HepG2 (cell line): ENCODE measurements around the gene CYB5R3. TPM values are rescaled to one million over a fixed set of nuclear protein-coding genes. Genes with fewer than 3 reads are reported as not detected.

Source experiments
- BRD4 ChIP-seq: sonication (generic); formaldehyde crosslinking; IDR thresholded peaks from 2 replicates; pipeline ENCODE4 v1.4.0; 2020; ENCODE audit warnings: missing genetic modification reagents
- CENPT ChIP-seq: sonication (generic); formaldehyde crosslinking; IDR thresholded peaks from 2 replicates; pipeline ENCODE4 v1.8.0; 2022; ENCODE audit warnings: low read depth, mild to moderate bottlenecking, moderate library complexity, missing genetic modification reagents
- CHD2 ChIP-seq: IDR thresholded peaks from 2 replicates; pipeline ENCODE4 v1.6.1; 2011; ENCODE audit warnings: low read depth, low read length, improper control_type of control experiment
- CREB1 ChIP-seq, 2 experiments: fragments of 450-650 bp in 1 of 2; IDR thresholded peaks; 2 replicates each; pipeline ENCODE4 v1.6.1; 2016 to 2017; ENCODE audit warnings: control low read depth in 1 of 2, mild to moderate bottlenecking in 1 of 2, missing compliant biosample characterization in 1 of 2, missing genetic modification characterization in 1 of 2
- HMG20B ChIP-seq: conservative IDR thresholded peaks from 2 replicates; pipeline ENCODE4 v1.6.1; 2016; ENCODE audit warnings: missing genetic modification reagents, missing compliant biosample characterization
- HOXD1 ChIP-seq: sonication (generic); formaldehyde crosslinking; IDR thresholded peaks from 2 replicates; pipeline ENCODE4 v1.5.0; 2020; ENCODE audit warnings: missing genetic modification reagents
- NR2C2 ChIP-seq: sonication (generic); formaldehyde crosslinking; IDR thresholded peaks from 2 replicates; pipeline ENCODE4 v1.4.0; 2020; ENCODE audit warnings: missing genetic modification reagents, mild to moderate bottlenecking, moderate library complexity, borderline replicate concordance
- PAF1 ChIP-seq: IDR thresholded peaks from 2 replicates; pipeline ENCODE4 v1.6.1; 2016; ENCODE audit warnings: missing genetic modification reagents, missing compliant biosample characterization
- PHF8 ChIP-seq: sonication (generic); formaldehyde crosslinking; IDR thresholded peaks from 2 replicates; pipeline ENCODE4 v1.5.0; 2020; ENCODE audit warnings: missing genetic modification reagents
- POLR2G ChIP-seq: fragments of 200-400 bp; formaldehyde crosslinking; IDR thresholded peaks from 2 replicates; pipeline ENCODE4 v1.6.1; 2018; ENCODE audit warnings: mild to moderate bottlenecking, low read depth, low read length, moderate library complexity
- STAT5B ChIP-seq: sonication (generic); formaldehyde crosslinking; IDR thresholded peaks from 2 replicates; pipeline ENCODE4 v1.4.0; 2020; ENCODE audit warnings: missing genetic modification reagents
- TRIM24 ChIP-seq: sonication (generic); formaldehyde crosslinking; IDR thresholded peaks from 2 replicates; pipeline ENCODE4 v1.8.0; 2022; ENCODE audit warnings: mild to moderate bottlenecking, missing genetic modification reagents
- ZFY ChIP-seq: sonication (generic); formaldehyde crosslinking; IDR thresholded peaks from 2 replicates; pipeline ENCODE4 v1.4.0; 2020; ENCODE audit warnings: missing genetic modification reagents
- ZNF331 ChIP-seq: sonication (generic); formaldehyde crosslinking; IDR thresholded peaks from 2 replicates; pipeline ENCODE4 v1.4.0; 2020; ENCODE audit warnings: missing genetic modification reagents
- ZNF558 ChIP-seq: sonication (generic); formaldehyde crosslinking; IDR thresholded peaks from 2 replicates; pipeline ENCODE4 v1.9.0; 2022; ENCODE audit warnings: mild to moderate bottlenecking, missing genetic modification reagents, borderline replicate concordance
- ZNF589 ChIP-seq: sonication (generic); formaldehyde crosslinking; conservative IDR thresholded peaks from 2 replicates; pipeline ENCODE4 v1.8.0; 2022; ENCODE audit warnings: mild to moderate bottlenecking, moderate library complexity, missing genetic modification reagents
- ZNF678 ChIP-seq: sonication (generic); formaldehyde crosslinking; IDR thresholded peaks from 2 replicates; pipeline ENCODE4 v1.4.0; 2020; ENCODE audit warnings: mild to moderate bottlenecking, missing genetic modification reagents
- ZSCAN29 ChIP-seq: sonication (generic); formaldehyde crosslinking; conservative IDR thresholded peaks from 2 replicates; pipeline ENCODE4 v1.4.0; 2020; ENCODE audit warnings: mild to moderate bottlenecking, missing genetic modification reagents
- polyA plus RNA-seq, 8 experiments: library from polyadenylated mRNA; depleted of rRNA in 3 of 8; stranded (reverse) in 7 of 8; unstranded in 1 of 8; fragments of >200 nt; fragmentation: Illumina TruSeq in 4 of 8; extraction: Trizol in 4 of 8; gene quantifications; 2 replicates each; pipeline versions ENCODE4 v1.2.1 to v1.2.3, GENCODE V29; 2011 to 2016; ENCODE audit warnings: low read depth in 4 of 8, missing spikeins in 1 of 8, mixed read lengths in 1 of 8; ENCODE audit not compliant: insufficient read depth in 1 of 8
- total RNA-seq, 5 experiments: library from RNA; depleted of rRNA; stranded (reverse); fragments of >200 nt; fragmentation: Illumina TruSeq; extraction: Trizol; gene quantifications; 2 replicates each; pipeline ENCODE4 v1.2.3, GENCODE V29; 2016; ENCODE audit warnings: low read depth in 1 of 5
- TF ChIP-seq, protein P1 (sequence below): sonication (generic); formaldehyde crosslinking; IDR thresholded peaks from 2 replicates; pipeline ENCODE4 v1.5.0; 2020; ENCODE audit warnings: mild to moderate bottlenecking, missing genetic modification reagents, moderate library complexity
- TF ChIP-seq, protein P2 (sequence below): IDR thresholded peaks from 2 replicates; pipeline ENCODE4 v1.6.1; 2016; ENCODE audit warnings: low read depth, missing genetic modification reagents, missing compliant biosample characterization
- TF ChIP-seq, protein P3 (sequence below): sonication (generic); formaldehyde crosslinking; IDR thresholded peaks from 2 replicates; pipeline ENCODE4 v1.4.0; 2020; ENCODE audit warnings: mild to moderate bottlenecking, missing genetic modification reagents

The CYB5R3 gene
- total and polyA plus RNA-seq, 2 of the 13 experiments (the other 11 are each of a cell fraction or from before 2014, with no cell fraction given), result 32.4 to 305 TPM

DNA sequence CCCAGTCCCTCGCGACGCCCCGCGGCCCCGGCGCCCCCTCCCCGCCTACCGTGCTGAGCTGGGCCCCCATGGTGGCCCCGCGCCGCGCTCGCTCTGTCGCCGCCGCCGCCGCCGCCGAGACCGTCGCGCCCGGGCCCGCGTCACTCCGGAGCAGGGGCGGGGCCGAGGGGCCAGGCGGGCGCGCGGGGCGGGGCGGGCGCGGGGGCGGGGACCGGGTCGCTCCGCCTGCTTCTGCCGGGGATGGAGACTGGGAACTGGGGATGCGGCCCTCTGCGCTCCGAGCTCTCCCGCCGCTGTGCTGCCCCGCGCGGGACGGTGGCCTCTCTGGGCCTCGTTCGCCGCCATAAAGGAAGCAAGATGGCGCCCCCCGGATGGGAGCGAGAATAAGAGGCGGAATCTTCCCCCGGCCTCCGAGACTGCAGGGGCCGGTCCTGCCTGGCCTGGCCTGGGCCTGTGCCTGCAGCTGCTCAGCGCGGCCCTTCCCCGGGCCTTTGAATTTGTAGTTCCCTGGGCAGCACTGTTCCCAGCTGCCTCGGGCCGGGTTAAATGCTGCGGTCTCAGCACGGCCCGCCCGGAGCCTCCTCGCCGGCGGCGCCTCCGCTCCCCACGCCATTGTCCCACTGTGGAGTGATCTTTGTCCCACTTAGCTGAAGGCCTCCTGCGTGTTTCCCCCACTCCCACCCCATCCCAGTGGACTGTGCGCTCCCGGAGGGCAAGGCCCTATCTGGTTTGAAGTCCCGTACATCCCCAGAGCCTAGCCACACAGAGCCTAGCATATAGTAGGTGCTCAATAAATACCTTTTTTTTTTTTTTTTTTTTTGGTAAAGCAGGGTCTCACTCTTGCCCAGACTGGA is at the start of gene CYB5R3 (continued):
- TF ChIP-seq NR2C2 (CRISPR knock-in tag) (no peak), ZSCAN29 (no peak), CHD2 (no peak), CENPT (CRISPR knock-in tag) (no peak), STAT5B (CRISPR knock-in tag) (no peak), PHF8 (CRISPR knock-in tag) (peak; percentile 76), HMG20B (CRISPR knock-in tag) (no peak), POLR2G (peak; percentile 35; the same call in 1 of the 2 replicates), TRIM24 (CRISPR knock-in tag) (no peak), CREB1 (IDR thresholded peaks at IDR 0.05) (peak; percentile 27; the same call in 1 of the 2 replicates), CREB1 (CRISPR knock-in tag; IDR thresholded peaks at IDR 0.05) (no peak), HOXD1 (CRISPR knock-in tag) (no peak), ZFY (peak; percentile 83), ZNF678 (CRISPR knock-in tag) (no peak), PAF1 (no peak), BRD4 (CRISPR knock-in tag) (0 out of 2 replicates have a peak, but pooled peaks have one; percentile 39), ZNF589 (CRISPR knock-in tag) (no peak), ZNF331 (CRISPR knock-in tag) (0 out of 2 replicates have a peak, but pooled peaks have one; percentile 34), ZNF558 (CRISPR knock-in tag) (0 out of 2 replicates have a peak, but pooled peaks have one; percentile 55)
- TF ChIP-seq, protein P1, sequence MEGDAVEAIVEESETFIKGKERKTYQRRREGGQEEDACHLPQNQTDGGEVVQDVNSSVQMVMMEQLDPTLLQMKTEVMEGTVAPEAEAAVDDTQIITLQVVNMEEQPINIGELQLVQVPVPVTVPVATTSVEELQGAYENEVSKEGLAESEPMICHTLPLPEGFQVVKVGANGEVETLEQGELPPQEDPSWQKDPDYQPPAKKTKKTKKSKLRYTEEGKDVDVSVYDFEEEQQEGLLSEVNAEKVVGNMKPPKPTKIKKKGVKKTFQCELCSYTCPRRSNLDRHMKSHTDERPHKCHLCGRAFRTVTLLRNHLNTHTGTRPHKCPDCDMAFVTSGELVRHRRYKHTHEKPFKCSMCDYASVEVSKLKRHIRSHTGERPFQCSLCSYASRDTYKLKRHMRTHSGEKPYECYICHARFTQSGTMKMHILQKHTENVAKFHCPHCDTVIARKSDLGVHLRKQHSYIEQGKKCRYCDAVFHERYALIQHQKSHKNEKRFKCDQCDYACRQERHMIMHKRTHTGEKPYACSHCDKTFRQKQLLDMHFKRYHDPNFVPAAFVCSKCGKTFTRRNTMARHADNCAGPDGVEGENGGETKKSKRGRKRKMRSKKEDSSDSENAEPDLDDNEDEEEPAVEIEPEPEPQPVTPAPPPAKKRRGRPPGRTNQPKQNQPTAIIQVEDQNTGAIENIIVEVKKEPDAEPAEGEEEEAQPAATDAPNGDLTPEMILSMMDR (CRISPR knock-in tag), result 0 out of 2 replicates have a peak, but pooled peaks have one; percentile 17
- TF ChIP-seq, protein P2, sequence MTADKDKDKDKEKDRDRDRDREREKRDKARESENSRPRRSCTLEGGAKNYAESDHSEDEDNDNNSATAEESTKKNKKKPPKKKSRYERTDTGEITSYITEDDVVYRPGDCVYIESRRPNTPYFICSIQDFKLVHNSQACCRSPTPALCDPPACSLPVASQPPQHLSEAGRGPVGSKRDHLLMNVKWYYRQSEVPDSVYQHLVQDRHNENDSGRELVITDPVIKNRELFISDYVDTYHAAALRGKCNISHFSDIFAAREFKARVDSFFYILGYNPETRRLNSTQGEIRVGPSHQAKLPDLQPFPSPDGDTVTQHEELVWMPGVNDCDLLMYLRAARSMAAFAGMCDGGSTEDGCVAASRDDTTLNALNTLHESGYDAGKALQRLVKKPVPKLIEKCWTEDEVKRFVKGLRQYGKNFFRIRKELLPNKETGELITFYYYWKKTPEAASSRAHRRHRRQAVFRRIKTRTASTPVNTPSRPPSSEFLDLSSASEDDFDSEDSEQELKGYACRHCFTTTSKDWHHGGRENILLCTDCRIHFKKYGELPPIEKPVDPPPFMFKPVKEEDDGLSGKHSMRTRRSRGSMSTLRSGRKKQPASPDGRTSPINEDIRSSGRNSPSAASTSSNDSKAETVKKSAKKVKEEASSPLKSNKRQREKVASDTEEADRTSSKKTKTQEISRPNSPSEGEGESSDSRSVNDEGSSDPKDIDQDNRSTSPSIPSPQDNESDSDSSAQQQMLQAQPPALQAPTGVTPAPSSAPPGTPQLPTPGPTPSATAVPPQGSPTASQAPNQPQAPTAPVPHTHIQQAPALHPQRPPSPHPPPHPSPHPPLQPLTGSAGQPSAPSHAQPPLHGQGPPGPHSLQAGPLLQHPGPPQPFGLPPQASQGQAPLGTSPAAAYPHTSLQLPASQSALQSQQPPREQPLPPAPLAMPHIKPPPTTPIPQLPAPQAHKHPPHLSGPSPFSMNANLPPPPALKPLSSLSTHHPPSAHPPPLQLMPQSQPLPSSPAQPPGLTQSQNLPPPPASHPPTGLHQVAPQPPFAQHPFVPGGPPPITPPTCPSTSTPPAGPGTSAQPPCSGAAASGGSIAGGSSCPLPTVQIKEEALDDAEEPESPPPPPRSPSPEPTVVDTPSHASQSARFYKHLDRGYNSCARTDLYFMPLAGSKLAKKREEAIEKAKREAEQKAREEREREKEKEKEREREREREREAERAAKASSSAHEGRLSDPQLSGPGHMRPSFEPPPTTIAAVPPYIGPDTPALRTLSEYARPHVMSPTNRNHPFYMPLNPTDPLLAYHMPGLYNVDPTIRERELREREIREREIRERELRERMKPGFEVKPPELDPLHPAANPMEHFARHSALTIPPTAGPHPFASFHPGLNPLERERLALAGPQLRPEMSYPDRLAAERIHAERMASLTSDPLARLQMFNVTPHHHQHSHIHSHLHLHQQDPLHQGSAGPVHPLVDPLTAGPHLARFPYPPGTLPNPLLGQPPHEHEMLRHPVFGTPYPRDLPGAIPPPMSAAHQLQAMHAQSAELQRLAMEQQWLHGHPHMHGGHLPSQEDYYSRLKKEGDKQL (CRISPR knock-in tag), result no peak
- TF ChIP-seq, protein P3, sequence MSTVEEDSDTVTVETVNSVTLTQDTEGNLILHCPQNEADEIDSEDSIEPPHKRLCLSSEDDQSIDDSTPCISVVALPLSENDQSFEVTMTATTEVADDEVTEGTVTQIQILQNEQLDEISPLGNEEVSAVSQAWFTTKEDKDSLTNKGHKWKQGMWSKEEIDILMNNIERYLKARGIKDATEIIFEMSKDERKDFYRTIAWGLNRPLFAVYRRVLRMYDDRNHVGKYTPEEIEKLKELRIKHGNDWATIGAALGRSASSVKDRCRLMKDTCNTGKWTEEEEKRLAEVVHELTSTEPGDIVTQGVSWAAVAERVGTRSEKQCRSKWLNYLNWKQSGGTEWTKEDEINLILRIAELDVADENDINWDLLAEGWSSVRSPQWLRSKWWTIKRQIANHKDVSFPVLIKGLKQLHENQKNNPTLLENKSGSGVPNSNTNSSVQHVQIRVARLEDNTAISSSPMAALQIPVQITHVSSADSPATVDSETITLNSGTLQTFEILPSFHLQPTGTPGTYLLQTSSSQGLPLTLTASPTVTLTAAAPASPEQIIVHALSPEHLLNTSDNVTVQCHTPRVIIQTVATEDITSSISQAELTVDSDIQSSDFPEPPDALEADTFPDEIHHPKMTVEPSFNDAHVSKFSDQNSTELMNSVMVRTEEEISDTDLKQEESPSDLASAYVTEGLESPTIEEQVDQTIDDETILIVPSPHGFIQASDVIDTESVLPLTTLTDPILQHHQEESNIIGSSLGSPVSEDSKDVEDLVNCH, result no peak
